GM10266 (cell line): ENCODE results near the gene TRAM2.

ENCODE experiments used
- DNase-seq: peaks from one replicate; pipeline ENCODE4 v3.0.0; 2012; ENCODE audit errors: extremely low spot score
- CTCF ChIP-seq: IDR thresholded peaks from 2 replicates; pipeline ENCODE4 v1.5.1; 2012; ENCODE audit warnings: mild to moderate bottlenecking, low read depth; ENCODE audit not compliant: control insufficient read depth, insufficient read depth; ENCODE audit errors: missing control alignments

TRAM2 gene

GRCh38 chr6:52616059-52616690, 39.3 kb upstream of the TRAM2 start:
- no peak for TF ChIP-seq CTCF
- no peak for DNase-seq

DNA sequence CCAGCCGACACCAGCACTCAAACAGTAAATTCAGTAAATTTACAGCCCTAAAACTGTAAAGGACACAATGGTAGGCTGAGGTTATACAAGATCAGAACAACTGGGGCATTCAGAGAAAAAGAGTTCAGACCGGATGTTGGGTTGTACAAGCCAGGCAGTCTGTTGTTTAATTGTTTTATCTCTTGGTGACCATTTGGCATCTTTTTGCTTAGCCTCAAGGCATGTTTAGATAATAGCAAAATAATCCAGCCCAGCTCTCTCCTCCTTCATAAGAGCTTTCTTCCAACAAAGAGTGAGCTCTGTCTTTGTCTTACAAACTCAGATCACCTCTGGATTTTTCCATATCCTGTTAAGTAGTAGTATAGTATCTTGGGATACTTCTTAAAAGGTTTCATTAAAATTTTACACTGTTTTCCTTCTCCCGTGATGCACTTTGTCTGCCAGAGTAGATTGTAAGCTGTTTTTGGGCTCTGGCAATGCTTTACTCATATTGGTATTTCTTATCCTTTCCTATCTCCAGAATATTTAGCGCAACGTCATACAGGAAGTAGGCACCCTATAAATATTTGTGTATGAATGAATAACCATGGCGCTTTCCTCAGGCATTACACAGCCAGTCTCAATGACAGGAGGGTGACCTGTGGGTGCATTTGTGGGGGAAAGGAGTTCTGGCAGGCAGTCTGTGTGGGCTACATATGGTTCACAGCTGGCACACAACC, 35.6 kb upstream of the TRAM2 start:
- TF ChIP-seq CTCF, result no peak
- DNase-seq, result no peak

GRCh38 chr6:52611833-52612232, 35.0 kb upstream of the TRAM2 start:
- no peak for DNase-seq
- no peak for TF ChIP-seq CTCF

GRCh38 chr6:52610745-52611355, 34.0 kb upstream of the TRAM2 start:
- no peak for DNase-seq
- no peak for TF ChIP-seq CTCF

GRCh38 chr6:52610011-52610410, 33.2 kb upstream of the TRAM2 start:
- no peak for DNase-seq
- TF ChIP-seq CTCF, result no peak

DNA sequence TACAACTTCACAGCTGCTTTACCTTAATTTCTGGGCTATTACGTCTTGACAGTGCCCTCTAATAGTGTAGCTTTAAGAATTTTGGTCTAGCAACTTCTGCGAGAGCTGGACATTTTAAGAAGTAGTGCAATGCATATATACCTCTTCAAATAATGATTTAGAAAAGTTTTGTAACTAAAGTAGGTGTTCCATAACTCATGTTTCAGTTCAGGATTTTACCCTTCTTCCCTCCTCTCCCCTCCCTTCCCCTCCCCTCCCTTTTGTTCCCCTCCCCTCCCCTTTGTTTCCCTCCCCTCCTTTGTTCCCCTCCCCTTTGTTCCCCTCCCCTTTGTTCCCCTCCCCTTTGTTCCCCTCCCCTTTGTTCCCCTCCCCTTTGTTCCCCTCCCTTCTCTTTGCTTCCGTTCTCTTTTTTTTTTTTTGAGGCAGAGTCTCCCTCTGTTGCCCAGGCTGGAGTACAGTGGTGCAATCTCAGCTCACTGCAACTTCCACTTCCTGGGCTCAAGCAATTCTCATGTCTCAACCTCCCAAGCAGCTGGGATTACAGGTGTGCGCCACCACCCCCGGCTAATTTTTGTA, 28.8 kb upstream of the TRAM2 start:
- TF ChIP-seq CTCF, result no peak
- no peak for DNase-seq

DNA sequence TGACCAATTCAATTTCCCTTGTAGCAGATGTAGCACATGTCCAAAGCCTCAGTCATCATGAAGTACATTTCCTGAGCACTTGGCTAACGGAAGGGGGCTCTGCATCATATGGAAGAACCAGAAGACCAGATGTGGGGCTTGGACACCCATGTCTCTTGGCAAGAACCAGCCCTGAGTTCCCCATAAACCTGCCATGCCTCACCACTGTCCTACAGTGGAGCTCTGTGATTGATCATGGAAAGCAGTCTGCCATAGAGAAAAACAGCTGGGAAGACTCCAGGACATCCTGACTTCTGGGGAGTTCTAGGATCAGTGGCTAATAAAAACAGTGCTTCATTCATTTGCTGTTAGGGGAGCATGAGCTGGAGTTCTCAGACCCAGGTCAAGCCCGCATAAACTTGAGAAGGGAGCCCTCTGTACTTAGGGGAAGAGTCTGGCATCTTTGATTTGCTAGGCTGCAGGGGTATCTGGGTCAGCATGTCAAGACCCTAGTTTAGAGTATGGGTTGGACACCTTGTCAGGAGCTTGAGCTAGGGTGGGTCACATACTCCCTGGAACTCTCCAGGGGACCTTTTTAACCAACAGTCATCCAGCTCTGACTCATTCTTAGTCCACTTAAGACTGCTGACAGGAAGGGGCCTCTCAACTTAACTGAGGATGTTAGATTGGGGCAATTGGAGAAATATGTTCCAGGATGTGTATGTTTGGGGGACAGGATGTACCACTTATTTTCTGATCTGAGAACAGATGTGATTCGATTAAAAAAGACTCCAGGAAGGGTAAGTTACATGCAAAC, 26.3 kb upstream of the TRAM2 start:
- DNase-seq, result no peak
- no peak for TF ChIP-seq CTCF
